ENCODE data around the gene REEP1.

- no peak for TF ChIP-seq CTCF (IDR thresholded peaks at IDR 0.05)
- no peak for TF ChIP-seq POLR2A (IDR thresholded peaks at IDR 0.05)
Measured at GRCh38 chr2:86186431-86186830, 151.0 kb downstream of the REEP1 start.

Measured in testis (tissue), 2 donors.